Ectodermal cell (in vitro differentiated cells): ENCODE data around the gene ENTPD8.
"Not testable (repeated sequence)": the region's sequence is repeated elsewhere in the genome, so short reads cannot be mapped to it uniquely, and the experiment has no call there.

Source experiments
- H3K27ac ChIP-seq: 2 replicates; pipeline ENCODE4 v1.7.0; 2013; ENCODE audit warnings: mild to moderate bottlenecking, low read depth, low read length; ENCODE audit not compliant: insufficient read depth, poor library complexity, severe bottlenecking
- H3K27me3 ChIP-seq: 2 replicates; pipeline ENCODE4 v1.7.0; 2013; ENCODE audit warnings: mild to moderate bottlenecking, low read length; ENCODE audit not compliant: insufficient read depth, control insufficient read depth, poor library complexity, severe bottlenecking
- H3K36me3 ChIP-seq: one replicate; pipeline ENCODE4 v1.7.0; 2013; ENCODE audit warnings: low read length; ENCODE audit not compliant: control insufficient read depth, insufficient read depth
- H3K4me1 ChIP-seq: one replicate; pipeline ENCODE4 v1.7.0; 2013; ENCODE audit warnings: low read length; ENCODE audit not compliant: control insufficient read depth, insufficient read depth
- H3K4me3 ChIP-seq: 2 replicates; pipeline ENCODE4 v1.7.0; 2013; ENCODE audit warnings: low read depth, low read length, control low read depth; ENCODE audit not compliant: insufficient read depth
- H3K9me3 ChIP-seq: 2 replicates; pipeline ENCODE4 v1.7.0; 2013; ENCODE audit warnings: mild to moderate bottlenecking, low read length, moderate library complexity; ENCODE audit not compliant: control insufficient read depth
- WGBS, 2 experiments: methylation state at CpG; one replicate each; pipeline ENCODE4 v1.1.7; 2013; ENCODE audit warnings: missing lambda C conversion rate in 2 of 2; 5-methylcytosine and 5-hydroxymethylcytosine counted together

ENTPD8 gene

DNA sequence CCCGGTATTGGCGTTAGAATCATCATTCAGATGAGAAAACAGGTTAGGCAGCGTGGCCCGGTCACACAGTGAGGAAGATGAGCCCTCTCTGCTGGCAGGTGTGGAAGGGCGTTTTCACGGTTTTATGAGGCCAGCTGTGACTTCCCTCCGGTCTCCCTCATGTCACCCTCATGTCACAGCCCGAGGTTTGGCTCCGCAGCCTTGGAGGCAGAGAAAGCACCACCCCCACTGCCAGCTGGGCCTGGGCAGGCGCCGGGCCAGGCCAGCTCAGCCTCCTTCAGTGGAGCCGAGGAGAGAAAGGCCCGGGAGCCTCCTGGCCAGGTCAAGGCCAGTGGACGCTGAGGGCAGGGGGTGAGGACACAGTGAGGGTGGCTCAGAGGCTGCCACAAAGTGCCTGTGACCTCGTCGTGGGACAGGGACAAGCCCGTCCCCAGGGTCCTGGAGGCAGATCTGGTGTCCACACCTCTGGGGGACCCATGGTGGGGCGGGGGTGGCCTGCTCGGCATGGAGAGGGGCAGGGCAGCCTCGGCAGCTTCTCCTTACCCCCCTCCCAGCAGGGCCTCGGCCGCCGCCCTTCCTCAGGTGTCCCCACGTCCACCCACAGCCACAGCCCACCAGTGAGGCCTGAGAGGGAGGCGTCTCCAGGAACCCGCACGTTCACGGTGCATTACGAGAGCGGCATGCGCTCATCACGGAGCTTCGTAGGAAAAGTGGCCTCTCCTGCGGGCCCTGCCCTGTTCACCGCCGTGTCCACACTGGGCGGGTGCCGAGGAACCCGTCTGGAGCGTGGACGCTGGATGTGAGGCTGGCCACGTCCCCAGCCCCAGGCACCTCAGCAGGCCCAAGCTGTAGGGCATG, 50.4 kb downstream of the ENTPD8 start:
- no peaks in the 10 kb centered on the region for H3K9me3 ChIP-seq
- H3K4me3 ChIP-seq, result no peak overlapping the region
- no peaks in the 10 kb centered on the region for H3K36me3 ChIP-seq
- no peaks in the 10 kb centered on the region for H3K4me1 ChIP-seq
- 95% methylated on average over 42 of the region's 42 CpGs for WGBS, 2 experiments
- no peaks in the 10 kb centered on the region for H3K27me3 ChIP-seq
- no peak overlapping the region for H3K27ac ChIP-seq

DNA sequence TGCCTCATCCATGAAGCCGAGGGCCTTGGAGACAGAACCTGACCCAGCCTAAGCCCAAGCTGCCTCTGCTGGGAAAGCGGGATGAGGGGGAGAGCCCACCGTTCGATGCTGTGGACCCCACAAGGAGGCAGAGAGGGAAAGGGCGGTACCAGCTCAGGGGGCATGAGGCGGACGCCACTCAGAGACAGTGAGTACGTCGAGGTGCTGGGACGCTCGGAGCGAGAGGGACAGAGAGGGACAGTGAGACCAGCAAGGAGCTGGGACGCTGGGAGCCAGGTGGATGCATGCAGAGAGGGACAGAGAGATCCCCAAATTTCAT, 51.8 kb downstream of the ENTPD8 start:
- 95% methylated on average over 13 of the region's 13 CpGs for WGBS, 2 experiments
- Histone ChIP-seq H3K36me3 (no peaks in the 10 kb centered on the region), H3K27me3 (no peaks in the 10 kb centered on the region), H3K4me1 (no peaks in the 10 kb centered on the region), H3K4me3 (no peak overlapping the region), H3K9me3 (no peaks in the 10 kb centered on the region), H3K27ac (no peak overlapping the region)

DNA sequence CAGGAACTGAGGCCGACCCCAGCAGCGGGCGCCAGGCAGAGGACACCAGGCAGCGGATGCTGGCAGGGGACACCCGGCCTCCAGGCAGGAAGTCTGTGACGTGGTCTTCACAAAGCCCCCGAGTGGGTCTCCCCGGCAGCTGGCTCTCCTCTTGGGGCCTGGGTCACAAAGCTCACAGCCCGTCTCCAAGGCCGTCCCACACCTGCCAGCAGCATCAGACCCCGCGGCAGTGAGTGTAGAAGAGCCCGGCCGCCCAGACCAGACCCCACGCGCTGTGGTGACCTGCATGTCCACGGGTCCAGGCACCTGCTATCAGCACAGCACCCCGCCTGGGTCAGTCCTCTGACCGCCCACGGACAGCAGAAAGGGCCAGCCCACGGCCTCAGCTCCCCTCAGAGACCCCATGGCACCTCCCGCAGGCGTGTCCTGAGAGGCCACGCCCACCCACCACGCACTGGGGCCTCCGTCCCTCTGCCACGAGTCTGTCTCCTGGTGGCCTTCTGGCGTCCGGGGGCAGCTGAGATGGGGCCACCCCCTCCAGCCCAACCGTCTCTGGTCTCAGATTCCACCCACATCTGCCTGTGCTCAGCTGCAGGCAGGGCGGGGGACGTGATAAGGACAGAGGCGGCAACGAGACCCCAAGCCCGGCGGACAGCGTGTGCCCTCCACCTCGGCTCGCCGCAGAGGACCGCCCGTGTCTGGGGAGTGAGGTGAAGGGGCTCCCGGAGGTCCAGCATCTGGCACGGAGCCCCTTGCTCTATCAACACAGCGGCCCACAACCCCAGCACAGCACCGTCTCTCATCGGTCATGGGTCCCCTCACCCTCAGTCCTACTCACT, 52.3 kb downstream of the ENTPD8 start:
- Histone ChIP-seq H3K9me3 (no peaks in the 10 kb centered on the region), H3K27me3 (no peaks in the 10 kb centered on the region), H3K4me1 (no peaks in the 10 kb centered on the region), H3K36me3 (no peaks in the 10 kb centered on the region), H3K4me3 (no peak overlapping the region), H3K27ac (no peak overlapping the region)
- 87 to 89% methylated on average over 47 of the region's 47 CpGs for WGBS, 2 experiments

DNA sequence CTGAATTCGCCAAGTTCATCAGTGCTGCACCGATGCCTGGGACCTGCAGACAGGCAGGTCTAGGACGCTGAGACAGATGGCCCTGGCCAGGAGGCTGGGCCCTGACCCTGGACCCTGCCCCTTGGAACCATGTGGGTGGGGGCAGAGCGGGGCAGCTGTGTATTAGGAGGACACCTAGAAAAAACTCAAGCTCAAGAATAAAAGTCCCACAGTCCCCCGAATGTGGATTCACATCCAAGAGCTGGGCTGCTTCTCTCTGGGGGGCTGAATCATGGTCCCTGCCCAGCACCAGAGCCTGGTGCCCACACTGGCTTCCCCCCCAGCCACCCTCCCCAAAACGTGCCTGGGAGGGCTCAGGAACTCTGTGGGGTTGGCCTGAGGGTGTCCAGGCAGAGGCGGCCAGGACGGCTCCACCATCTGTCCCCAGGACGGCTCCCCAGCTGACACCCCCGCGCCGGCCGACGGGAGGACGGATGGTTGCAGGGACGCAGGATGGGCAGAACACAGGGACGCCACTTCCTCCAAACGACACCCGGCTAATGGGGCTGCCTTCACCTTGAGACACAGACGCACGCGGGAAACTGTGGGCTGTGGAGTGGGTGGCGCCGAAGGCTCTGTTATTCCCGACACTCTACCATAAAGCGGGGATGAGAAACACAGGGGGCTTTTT, 53.1 kb downstream of the ENTPD8 start:
- Histone ChIP-seq H3K27me3 (no peaks in the 10 kb centered on the region), H3K4me3 (no peak overlapping the region), H3K4me1 (no peaks in the 10 kb centered on the region), H3K9me3 (no peaks in the 10 kb centered on the region), H3K27ac (no peak overlapping the region), H3K36me3 (no peaks in the 10 kb centered on the region)
- 91% methylated on average over 26 of the region's 26 CpGs for WGBS, 2 experiments

DNA sequence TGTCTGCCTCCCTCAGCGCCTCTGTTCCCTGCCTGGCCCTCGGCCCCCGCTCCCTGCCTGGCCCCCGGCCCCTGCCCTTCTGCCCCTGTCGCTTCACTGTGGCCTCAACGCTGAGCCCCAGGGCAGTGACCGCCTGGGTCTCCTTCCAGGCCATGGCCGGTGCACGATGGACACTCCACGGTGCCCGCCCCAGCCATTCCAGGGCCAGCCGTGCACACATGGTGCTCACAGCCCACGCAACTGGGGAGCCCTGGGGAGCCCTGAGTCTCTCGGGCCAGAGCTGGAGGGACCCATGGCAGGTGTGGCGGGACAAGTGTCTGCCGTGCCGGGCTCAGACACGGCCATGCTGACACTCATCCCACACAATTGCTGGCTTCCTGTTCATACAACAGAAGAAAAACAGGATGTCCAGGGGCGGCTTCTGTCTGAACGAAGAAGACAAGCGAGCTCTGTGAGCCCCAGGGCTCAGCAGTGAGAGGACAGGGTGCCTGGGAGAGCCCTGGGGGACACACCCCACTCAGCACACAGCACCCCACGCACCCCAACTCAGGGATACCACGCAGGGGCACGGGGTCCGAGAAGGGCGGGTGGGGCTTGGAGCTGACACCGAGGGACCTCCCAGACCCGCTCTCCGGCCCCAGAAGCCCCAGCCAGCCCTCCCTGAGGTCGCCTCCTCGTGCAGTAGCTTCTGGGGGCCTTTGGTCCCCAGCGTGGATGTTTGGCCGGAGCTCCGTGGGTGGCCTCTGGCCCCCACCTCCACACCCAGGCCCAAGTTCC, 53.9 kb downstream of the ENTPD8 start:
- Histone ChIP-seq H3K9me3 (no peaks in the 10 kb centered on the region), H3K27ac (no peak overlapping the region), H3K36me3 (no peaks in the 10 kb centered on the region), H3K4me3 (no peak overlapping the region), H3K27me3 (no peaks in the 10 kb centered on the region), H3K4me1 (no peaks in the 10 kb centered on the region)
- WGBS, 2 experiments, result 91 to 93% methylated on average over 34 of the region's 34 CpGs

DNA sequence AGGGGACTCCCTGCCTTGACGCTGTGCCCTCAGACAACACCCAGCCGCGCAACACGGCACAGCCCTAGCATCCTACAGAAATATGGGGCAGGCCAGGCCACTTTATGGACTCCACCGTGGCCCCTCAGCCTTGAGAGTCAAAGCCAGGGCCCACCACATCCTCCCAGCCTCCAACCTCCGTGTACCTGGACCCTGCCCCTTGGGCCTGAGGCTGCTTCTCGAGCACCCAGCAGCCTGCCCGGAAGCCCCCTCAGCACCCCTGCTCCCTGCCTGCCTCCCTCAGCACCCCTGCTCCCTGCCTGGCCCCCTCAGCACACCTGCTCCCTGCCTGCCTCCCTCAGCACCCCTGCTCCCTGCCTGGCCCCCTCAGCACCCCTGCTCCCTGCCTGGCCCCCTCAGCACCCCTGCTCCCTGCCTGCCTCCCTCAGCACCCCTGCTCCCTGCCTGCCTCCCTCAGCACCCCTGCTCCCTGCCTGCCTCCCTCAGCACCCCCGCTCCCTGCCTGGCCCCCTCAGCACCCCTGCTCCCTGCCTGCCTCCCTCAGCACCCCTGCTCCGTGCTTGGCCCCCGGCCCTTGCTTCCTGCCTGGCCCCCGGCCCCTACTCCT, 54.5 kb downstream of the ENTPD8 start:
- not testable (repeated sequence) for H3K9me3 ChIP-seq
- 84 to 85% methylated on average over 12 of the region's 12 CpGs for WGBS, 2 experiments

DNA sequence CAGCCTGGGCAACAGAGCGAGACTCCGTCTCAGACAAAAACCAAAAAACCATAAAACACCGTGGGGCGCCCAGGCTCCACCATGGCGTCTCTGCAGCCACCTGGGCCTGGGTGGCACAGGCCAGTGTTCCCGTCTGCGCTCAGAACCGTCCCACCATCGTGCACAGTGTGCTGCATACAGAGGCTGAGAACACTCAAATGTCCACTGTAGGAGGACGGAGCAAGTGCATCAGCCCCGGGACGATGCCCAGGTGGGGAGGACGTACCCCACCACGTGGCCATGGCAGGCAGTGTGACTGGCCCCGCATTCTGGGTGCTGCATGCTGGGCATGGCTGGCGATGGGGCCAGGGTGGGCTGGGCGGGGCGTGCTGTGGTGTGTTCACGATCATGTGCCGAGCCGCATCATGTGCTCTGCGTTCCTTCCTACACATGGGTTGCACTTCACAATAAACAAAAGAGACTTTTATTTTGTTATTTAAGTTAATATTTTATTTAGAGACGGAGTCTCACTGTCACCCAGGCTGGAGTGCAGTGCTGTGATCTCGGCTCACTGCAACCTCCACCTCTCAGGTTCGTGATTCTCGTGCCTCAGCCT, 56.0 kb downstream of the ENTPD8 start:
- no peak overlapping the region for H3K4me3 ChIP-seq
- H3K27ac ChIP-seq, result no peak overlapping the region
- H3K4me1 ChIP-seq, result no peaks in the 10 kb centered on the region
- H3K9me3 ChIP-seq, result no peaks in the 10 kb centered on the region
- no peaks in the 10 kb centered on the region for H3K36me3 ChIP-seq
- 94% methylated on average over 25 to 26 of the region's 26 CpGs for WGBS, 2 experiments
- no peaks in the 10 kb centered on the region for H3K27me3 ChIP-seq

More for the DNA sequence above, 54.5 kb downstream of the ENTPD8 start:
- not testable (repeated sequence) for H3K4me3 ChIP-seq, H3K36me3 ChIP-seq, H3K27me3 ChIP-seq, H3K4me1 ChIP-seq, H3K27ac ChIP-seq
